Middle frontal gyrus (tissue), 1 donor: Measurements from ENCODE around the gene FAXC.
"Not testable (repeated sequence)": the region's sequence is repeated elsewhere in the genome, so short reads cannot be mapped to it uniquely, and the experiment has no call there.

ENCODE experiments used
- DNase-seq: peaks from one replicate; pipeline ENCODE4 v3.0.0-alpha.2; 2015; ENCODE audit warnings: low spot score; ENCODE audit errors: extremely low spot score

FAXC gene

GRCh38 chr6:99287523-99287922, 62.0 kb downstream of the FAXC start:
- DNase-seq, result no peak

GRCh38 chr6:99285881-99286280, 63.6 kb downstream of the FAXC start:
- DNase-seq, result no peak

- no peak for DNase-seq
These were observed 66.9 kb downstream of the FAXC start for GRCh38 chr6:99282479-99283062.

- no peak for DNase-seq
These were observed 72.7 kb downstream of the FAXC start for GRCh38 chr6:99276747-99277146.

- DNase-seq, result no peak
These were observed 78.6 kb downstream of the FAXC start for GRCh38 chr6:99270826-99271225.

GRCh38 chr6:99270030-99270429, 79.4 kb downstream of the FAXC start:
- no peak for DNase-seq

- no peak for DNase-seq
These were observed 80.3 kb downstream of the FAXC start for GRCh38 chr6:99269207-99269606.

- DNase-seq, result not testable (repeated sequence)
These were observed 82.5 kb downstream of the FAXC start for GRCh38 chr6:99266996-99267395.

- DNase-seq, result not testable (repeated sequence)
These were observed 84.0 kb downstream of the FAXC start for GRCh38 chr6:99265447-99265846.

- DNase-seq, result no peak
These were observed 94.6 kb downstream of the FAXC start for GRCh38 chr6:99254616-99255550.

GRCh38 chr6:99253271-99253670, 96.2 kb downstream of the FAXC start:
- DNase-seq, result no peak

GRCh38 chr6:99252421-99252820, 97.1 kb downstream of the FAXC start:
- no peak for DNase-seq

GRCh38 chr6:99250476-99250875, 99.0 kb downstream of the FAXC start:
- no peak for DNase-seq

GRCh38 chr6:99246602-99247001, 102.9 kb downstream of the FAXC start:
- DNase-seq, result no peak

- peak; percentile 21 for DNase-seq
These were observed 107.5 kb downstream of the FAXC start for GRCh38 chr6:99241905-99242534.

GRCh38 chr6:99236010-99236409, 113.5 kb downstream of the FAXC start:
- no peak for DNase-seq

GRCh38 chr6:99233219-99233618, 116.3 kb downstream of the FAXC start:
- no peak for DNase-seq

- no peak for DNase-seq
These were observed 117.4 kb downstream of the FAXC start for GRCh38 chr6:99232056-99232455.

GRCh38 chr6:99225172-99225571, 124.3 kb downstream of the FAXC start:
- no peak for DNase-seq
